Right renal cortex interstitium (tissue), 3 donors: ENCODE measurements around the gene ETV6. TPM values are rescaled to one million over a fixed set of nuclear protein-coding genes. Genes with fewer than 3 reads are reported as not detected.

Source experiments
- DNase-seq, 3 donors: peaks; one replicate each; pipeline ENCODE4 v3.0.0-alpha.2; 2013; ENCODE audit warnings: low read depth in 3 of 3, low spot score in 2 of 3
- polyA plus RNA-seq, 3 donors: library from polyadenylated mRNA; unstranded; fragments of 120-200 nt; gene quantifications; one replicate each; pipeline ENCODE4 v1.2.1, GENCODE V29; 2013; ENCODE audit not compliant: insufficient read length in 3 of 3

The ETV6 gene
- polyA plus RNA-seq, 3 donors: 12.8 to 13.3 (median 13.0) TPM

DNA sequence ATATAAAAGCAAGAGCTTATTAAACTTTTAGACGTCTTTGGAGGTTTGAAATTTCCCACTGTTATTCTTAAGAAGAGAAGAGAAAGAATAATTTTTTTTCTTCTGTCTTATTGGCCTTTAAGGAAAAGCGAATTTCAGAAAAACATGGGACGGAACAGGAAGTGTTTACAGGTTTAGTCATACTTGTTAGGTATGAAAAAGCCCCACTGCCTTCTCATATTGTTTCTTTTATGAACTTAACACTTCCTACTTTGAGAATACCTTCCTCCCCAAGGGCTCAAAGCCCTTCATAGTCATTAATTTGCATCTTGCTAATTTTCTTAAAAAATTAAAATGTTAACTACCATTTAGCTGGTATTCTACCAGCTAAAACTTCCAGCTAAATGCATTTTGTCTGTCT lies 82.0 kb downstream of the ETV6 start:
- no peak for DNase-seq

DNA sequence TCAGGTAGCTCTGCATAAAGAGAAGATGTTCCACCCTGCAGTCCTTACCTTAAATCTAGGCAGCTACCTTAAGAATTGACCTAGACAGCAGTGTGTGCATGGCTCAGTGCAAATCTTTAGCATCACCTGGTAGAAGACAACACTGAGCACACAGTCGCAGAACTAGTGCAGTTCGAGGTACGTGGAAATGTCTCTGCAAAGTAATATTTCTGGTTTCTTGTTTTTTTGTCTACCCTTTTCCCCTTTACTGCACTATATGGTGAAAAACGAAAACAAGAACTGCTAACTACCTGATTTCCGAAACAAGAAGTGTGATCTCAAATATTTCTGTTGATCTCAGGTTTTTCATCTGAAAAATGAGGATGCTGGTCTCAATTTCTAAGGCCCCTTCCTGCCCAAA lies 82.5 kb downstream of the ETV6 start:
- DNase-seq: no peak

- no peak for DNase-seq
These were observed 83.2 kb downstream of the ETV6 start for GRCh38 chr12:11732715-11733114.

- DNase-seq: no peak
These were observed 85.2 kb downstream of the ETV6 start for GRCh38 chr12:11734580-11735180.

GRCh38 chr12:11738450-11738849 lies 89.0 kb downstream of the ETV6 start:
- DNase-seq: no peak

DNA sequence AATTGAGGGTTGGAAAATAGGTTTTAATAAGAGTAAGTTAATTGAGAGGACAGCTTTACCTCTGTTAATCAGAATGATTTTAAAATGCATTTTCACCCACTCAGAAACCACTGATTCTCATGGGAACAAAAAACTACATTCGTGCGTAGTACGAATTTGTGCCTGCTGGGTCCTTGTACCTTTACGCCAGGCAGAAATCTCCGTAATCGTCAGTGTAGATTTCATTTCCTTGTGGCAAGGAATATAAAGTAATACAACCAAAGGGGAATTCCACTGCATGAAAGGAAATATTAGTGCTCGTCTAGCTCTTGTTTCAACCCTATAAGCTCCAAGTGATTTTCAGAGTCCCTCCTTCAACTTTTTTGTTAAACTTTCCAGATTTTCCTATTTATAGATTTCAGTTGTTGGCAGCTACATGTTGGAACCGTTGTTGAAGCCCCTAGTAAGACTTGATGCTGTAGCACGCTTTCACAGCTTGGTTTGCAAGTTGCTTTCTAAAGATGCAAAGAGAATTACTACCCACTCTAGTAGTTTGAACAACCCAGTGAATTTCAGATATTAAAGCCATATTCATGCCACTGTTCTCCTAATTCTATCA lies 90.6 kb downstream of the ETV6 start:
- no peak for DNase-seq

- DNase-seq: no peak
These were observed 92.1 kb downstream of the ETV6 start for GRCh38 chr12:11741434-11742092.

GRCh38 chr12:11743423-11744409 lies 94.2 kb downstream of the ETV6 start:
- DNase-seq: no peak

GRCh38 chr12:11744410-11744801 lies 94.9 kb downstream of the ETV6 start:
- no peak for DNase-seq

- DNase-seq: no peak
These were observed 95.6 kb downstream of the ETV6 start for GRCh38 chr12:11745113-11745512.

GRCh38 chr12:11746024-11746771 lies 96.7 kb downstream of the ETV6 start:
- no peak for DNase-seq

- no peak for DNase-seq
These were observed 97.7 kb downstream of the ETV6 start for GRCh38 chr12:11746940-11747716.

DNA sequence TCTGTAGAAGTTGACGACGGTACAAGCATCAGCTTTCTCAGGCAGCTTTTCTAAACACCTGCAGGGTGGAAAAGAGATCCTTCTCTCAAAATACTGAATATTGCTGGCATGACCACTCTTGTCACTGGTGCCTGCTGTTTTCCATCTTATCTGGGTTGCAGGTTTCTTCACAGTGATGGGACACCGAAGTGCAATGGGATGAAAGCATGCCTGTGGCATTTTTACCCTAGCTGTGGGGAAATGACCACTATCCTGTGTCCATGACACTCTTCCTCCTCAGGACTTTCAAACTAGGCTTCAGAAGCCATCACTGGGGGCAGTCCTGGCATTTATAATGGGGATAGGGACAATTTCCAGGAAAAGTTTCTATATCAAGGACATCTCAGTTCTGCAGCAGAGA lies 98.5 kb downstream of the ETV6 start:
- no peak for DNase-seq

- DNase-seq: no peak
These were observed 99.4 kb downstream of the ETV6 start for GRCh38 chr12:11748903-11749302.

DNA sequence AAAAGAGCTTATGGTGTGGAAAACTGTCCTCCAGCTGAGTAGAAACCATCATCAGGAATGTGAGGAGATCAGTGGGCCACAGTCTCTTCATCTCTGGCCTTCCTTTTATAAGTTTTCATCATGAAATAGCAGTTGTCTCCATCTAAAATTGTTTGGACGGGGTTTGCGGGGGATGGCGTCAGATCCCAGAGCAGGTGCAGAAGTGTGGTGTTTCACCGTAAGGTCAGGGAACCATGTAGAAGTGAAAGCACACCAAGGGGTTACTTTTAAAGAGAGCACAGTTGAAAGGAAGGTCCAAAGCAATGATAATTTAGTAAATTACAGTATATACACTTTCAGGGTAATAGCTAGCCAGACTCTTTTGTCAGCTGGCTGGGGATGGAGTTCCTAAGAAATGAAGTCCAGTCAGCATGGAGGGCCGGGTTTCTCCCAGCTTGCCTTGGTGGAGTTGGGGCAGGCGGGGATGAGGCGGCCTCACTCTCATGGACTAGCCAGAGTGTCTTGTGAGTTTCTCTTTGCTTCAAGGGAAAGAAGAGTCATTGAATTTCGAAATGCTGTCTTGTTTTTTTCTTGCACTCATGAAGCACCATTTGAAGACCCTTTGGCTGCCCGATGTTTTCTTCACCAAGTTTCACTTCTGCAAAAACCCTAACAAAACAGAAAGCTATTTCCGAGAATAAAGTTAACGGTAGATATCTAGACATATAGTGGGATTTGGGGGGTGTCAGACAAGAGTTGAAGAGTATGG lies 100.6 kb downstream of the ETV6 start:
- no peak for DNase-seq

GRCh38 chr12:11752403-11753149 lies 103.1 kb downstream of the ETV6 start:
- no peak for DNase-seq

GRCh38 chr12:11753150-11753499 lies 103.7 kb downstream of the ETV6 start:
- DNase-seq: no peak

GRCh38 chr12:11753826-11754225 lies 104.4 kb downstream of the ETV6 start:
- no peak for DNase-seq
